Tongue (tissue), 2 donors: ENCODE measurements around the gene RPS6KB1. TPM values are rescaled to one million over a fixed set of nuclear protein-coding genes. Genes with fewer than 3 reads are reported as not detected.
A peak's percentile ranks its signal among the peaks of the same experiment; 100 is the strongest.
"Not testable (repeated sequence)": the region's sequence is repeated elsewhere in the genome, so short reads cannot be mapped to it uniquely, and the experiment has no call there.

ENCODE experiments used
- DNase-seq: peaks from one replicate; pipeline ENCODE4 v3.0.0-alpha.2; 2015
- total RNA-seq: library from RNA; depleted of rRNA; stranded (reverse); fragments of >200 nt; gene quantifications from one replicate; pipeline ENCODE4 v1.2.3, GENCODE V29; 2014

RPS6KB1 gene
- 44.7 TPM for total RNA-seq

DNA sequence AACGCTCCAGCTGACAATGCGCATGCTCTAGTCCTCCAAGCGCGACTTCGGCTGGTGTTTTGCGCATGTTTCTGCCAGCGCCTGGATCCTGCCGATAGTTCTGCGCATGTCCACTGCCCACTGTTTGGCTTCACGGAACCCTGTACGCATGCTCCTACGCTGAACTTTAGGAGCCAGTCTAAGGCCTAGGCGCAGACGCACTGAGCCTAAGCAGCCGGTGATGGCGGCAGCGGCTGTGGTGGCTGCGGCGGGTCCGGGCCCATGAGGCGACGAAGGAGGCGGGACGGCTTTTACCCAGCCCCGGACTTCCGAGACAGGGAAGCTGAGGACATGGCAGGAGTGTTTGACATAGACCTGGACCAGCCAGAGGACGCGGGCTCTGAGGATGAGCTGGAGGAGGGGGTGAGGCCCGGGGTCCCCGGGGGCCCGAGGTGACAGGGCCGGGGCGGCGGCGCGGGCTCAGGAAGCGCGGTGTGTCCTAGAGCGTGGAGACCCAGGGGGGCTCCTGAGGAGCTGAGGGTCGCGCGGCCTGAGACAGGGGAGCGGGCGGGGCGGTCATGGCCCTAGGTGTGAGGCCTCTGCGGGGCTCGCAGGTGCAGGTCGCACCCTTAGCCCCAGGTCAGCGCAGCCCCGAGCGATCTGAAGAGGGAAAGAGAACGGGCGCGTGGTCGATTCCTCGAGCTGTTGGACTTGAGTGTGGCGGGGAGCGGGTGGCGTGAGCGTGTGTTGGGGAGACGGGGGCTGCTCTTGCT, at the start of gene RPS6KB1, which contains the start of gene TUBD1:
RPS6KB1 (plus strand) TSS at position 198 of the 752 bp plus-strand sequence; CDS start at position 262, 64 bp downstream.
TUBD1 (minus strand) TSS at position 20 of the 752 bp plus-strand sequence. CDS start 1,941 bp downstream, outside the sequence.
- DNase-seq, result peak; percentile 100

DNA sequence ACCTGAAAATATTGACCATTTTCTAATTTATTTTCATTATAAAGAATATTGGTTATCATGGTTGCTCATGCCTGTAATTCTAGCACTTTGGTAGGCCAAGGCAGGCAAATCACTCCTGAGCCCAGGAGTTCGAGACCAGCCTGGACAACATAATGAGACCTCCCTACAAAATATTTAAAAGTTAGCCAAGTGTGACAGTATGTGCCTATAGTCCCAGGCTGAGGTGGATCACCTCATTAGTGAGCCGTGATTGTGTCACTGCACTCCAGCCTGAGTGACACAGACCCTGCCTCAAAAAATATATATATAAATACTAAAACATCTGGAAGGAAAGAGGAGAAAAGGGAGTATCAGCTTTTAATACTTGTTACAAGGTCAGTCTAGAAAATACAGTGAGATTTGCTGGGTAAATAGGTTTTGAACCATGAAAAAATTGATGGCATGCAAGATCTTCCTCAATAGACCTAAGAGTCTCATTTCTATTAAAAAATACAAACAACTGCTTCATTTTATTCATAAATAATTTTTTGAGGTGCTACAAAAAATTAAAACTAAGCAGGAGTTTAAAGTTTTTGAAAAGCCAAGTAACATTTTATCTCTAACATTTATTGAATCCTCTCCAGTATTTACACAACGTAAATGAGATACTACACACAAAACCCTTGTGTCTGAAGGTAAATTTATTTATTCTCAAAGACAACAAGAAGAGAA, 47.9 kb upstream of the RPS6KB1 start:
- DNase-seq, result no peak

DNA sequence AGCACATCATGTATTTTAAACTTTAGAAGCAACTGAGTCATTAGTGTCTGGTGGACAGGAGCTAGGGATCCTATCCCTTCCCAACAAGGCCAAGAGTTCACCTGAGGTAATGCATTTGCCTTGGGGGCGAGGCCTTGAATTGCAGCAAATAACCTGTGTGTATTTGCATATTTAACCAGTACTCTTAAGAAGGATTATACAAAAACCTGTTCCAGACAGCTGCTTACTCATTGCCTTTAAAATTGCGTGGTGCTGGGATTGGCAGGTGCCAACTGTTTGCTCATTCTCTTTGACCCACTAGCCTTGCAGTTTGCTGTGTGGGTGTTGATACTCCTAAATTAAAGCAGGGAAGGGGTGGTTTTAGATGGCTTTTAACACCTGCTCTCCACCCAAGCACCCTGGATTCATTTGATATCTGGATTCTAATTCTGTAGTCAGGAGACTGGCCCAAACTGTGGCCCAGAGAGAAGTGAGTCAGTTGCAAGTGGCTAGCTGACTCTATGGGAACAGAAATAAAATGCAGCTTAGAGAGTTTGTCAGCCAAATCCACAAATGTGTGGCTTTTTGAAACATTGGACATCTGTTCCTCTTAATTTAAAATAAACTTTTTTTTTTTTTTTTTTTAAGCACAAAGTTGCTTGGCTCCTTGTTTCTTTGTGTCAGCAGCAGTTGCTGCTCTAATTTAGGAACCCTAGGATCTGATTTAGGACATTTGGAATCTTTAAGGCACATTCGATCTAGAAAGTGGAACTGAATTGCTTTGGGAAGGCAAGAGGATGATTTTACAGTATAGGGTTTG, 47.1 kb upstream of the RPS6KB1 start:
- DNase-seq, result peak; percentile 78

DNA sequence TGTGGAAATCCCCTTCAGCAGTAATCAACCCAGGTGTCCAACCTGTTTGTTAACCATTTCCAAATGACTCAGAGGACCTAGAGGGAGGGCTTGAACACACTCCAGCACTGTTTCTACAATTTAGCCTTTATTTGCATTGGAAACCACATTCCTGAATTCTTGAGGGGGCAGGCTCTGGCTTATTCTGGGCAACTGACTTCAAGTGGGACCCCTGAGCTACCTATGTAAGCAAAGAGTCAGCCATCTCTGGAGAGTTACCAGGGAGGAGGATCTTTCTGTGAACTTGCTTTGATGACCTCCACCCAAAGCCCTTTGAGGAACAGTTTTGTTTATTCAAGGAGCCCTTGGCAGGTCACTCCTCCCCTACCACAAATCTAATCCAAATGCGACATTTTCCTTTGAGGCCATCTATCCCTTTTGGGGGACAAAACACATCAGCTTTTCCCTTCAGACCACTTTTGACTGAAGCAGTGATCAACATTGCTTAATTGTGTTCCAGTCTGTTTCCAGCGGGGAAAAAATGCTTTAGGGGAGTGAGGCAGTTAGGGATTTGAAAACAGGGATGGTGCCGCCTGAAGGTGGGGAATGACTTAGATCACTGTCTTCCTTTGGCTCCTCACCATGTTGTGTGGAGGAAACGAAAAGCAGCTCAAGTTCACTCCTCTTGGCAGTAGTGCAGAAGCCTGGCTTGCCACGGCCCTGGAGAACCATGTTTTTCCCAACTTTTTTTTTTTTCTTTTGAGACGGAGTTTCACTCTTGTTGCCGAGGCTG, 46.3 kb upstream of the RPS6KB1 start:
- peak; percentile 78 for DNase-seq

DNA sequence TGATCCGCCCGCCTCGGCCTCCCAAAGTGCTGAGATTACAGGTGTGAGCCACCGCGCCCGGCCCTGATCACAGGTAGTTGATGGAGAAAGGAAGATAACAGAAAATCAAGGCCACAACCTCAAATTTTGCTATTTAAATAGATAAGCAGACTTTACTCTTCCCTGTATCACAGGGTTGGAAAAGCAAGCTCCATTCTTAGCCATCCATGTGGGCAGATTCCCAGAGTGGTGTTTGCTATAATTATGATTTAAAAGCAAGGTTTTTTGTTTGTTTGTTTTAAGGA, 44.6 kb upstream of the RPS6KB1 start:
- no peak for DNase-seq

DNA sequence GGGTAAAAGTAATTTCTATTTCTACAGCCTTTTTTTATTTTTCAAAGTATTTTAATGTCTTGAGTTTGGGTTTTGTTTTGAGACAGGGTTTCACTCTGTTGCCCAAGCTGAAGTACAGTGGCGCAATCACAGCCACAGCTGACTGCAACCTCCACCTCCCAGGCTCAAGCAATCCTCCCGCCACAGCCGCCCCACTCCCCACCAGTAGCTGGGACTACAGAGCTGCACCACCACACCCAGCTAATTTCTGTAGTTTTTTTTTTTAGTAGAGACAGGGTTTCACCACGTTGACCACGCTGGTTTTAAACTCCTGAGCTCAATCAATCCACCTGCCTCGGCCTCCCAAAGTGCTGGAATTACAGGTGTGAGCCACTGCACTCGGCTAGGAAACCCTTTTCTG, 44.1 kb upstream of the RPS6KB1 start:
- DNase-seq, result no peak

DNA sequence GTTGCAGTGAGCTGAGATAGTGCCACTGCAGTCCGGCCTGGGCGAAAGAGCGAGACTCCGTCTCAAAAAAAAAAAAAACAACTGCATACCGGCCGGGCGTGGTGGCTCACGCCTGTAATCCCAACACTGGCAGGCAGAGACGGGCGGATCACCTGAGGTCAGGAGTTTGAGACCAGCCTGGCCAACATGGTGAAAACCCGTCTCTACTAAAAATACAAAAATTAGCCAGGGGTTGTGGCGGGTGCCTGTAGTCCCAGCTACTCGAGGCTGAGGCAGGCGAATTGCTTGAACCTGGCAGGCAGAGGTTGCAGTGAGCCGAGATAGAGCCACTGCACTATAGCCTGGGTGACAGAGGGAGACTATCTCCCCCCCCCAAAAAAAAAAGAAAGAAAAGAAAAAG, 42.6 kb upstream of the RPS6KB1 start:
- not testable (repeated sequence) for DNase-seq

DNA sequence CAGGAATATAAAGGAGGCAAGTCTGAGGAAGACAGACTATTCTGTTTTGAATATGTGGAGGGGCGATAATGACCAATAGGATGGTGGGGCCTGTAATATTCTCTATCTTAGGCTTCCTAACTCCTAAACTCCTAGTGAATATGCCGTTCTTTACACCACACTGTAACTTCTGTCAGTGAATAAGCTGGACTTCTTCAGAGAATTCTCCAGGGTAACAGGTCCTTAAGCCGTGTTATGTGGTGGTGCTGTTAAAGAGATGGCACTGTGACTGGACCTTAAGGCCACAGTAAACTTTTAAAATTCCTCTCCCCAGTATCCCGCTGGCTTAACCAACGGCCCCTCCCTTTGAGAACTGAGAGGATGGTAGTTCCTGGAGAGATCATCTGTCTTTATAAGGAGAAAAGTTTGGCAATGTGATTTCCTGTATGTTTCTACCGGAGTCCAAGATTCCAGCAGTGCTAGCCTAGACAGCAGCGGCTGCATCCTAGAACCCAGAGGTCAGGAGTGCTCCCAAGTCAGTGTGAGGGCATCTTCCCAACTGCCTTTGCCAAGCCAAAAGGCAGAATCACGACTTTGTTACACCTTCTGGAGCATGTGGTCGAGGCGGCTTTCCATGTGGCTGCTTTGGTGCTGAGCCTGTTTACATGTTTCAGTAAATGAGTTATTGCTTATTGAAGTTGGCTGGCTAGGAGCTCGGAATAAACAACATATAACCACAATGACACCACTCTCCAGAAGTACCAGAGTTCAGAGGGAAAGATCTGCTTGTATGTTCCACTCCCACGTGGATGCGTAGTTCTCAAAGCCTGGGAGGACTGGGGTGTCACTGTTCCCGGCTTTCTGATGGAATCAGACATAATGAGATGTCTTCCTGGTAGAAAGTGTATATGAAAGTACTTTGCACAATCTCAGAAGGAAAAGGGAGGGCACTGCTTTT, 41.2 kb upstream of the RPS6KB1 start:
- DNase-seq, result no peak

DNA sequence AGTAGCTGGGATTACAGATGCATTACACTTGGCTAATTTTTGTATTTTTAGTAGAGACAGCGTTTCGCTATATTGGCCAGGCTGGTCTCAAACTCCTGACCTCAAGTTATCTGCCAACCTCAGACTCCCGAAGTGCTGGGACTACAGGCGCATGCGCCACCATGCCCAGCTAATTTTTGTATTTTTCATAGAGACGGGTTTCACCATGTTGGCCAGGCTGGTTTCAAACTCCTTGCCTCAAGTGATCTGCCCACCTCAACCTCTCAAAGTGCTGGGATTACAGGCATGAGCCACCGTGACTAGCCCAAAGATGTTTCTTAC, 40.1 kb upstream of the RPS6KB1 start:
- not testable (repeated sequence) for DNase-seq

DNA sequence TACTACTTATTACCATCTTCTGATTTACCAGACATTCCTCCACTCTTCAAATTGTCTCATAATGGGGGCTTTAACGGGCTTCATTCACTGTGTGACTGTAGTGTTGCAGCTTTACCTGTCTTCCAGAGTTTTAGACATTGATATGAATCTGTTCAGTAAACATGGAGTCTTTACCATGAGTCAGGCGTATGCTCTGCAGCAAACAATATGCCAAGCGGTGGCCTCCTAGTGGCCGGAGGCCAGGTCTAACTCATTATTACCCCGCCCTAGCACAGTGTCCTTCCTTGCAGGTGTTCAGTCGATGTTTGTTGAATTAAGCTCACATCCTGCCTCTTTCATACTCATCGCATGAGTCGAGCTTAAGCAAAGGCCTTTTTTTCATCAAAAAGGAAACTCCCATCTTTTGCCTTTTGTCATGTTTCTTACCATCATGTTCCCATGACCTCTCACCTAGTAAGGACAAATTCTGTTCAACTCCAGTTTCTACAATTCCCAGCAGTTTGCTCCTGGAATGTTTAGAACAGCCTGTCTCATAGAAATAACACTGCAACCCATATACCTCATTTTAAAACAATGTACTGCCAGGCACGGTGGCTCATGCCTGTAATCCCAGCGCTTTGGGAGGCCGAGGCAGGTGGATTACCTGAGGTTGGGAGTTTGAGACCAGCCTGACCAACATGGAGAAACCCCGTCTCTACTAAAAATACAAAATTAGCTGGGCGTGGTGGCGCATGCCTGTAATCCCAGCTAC, 39.6 kb upstream of the RPS6KB1 start:
- peak; percentile 60 for DNase-seq

DNA sequence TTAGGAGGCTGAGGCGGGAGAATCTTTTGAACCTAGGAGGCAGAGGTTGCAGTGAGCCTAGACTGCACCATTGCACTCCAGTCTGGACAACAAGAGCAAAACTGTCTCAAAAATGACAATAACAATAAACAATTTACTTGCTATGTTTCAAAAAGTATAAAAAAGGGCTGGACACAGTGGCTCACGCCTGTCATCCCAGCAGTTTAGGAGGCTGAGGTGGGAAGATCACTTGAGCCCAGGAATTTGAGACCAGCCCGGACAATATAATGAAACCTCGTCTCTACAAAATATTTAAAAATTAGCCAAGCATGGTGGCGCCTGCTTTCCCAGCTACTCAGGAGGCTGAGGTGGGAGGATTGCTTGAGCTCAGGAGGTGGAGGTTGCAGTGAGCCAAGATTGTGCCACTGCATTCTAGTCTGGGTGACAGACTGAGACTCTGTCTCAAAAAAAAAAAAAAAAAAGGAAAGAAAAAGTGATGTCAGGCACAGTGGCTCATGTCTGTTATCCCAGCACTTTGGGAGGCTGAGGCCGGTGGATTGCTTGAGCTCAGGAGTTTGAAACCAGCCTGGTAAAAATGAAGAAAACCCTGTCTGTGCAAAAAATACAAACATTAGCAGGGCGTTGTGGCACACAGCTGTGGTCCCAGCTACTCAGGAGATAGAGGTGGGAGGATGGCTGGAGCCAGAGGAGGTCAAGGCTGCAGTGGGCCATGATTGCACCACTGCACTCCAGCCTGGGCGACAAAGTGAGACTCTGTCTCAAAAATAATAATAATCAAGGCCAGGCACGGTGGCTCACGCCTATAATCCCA, 38.8 kb upstream of the RPS6KB1 start:
- not testable (repeated sequence) for DNase-seq

DNA sequence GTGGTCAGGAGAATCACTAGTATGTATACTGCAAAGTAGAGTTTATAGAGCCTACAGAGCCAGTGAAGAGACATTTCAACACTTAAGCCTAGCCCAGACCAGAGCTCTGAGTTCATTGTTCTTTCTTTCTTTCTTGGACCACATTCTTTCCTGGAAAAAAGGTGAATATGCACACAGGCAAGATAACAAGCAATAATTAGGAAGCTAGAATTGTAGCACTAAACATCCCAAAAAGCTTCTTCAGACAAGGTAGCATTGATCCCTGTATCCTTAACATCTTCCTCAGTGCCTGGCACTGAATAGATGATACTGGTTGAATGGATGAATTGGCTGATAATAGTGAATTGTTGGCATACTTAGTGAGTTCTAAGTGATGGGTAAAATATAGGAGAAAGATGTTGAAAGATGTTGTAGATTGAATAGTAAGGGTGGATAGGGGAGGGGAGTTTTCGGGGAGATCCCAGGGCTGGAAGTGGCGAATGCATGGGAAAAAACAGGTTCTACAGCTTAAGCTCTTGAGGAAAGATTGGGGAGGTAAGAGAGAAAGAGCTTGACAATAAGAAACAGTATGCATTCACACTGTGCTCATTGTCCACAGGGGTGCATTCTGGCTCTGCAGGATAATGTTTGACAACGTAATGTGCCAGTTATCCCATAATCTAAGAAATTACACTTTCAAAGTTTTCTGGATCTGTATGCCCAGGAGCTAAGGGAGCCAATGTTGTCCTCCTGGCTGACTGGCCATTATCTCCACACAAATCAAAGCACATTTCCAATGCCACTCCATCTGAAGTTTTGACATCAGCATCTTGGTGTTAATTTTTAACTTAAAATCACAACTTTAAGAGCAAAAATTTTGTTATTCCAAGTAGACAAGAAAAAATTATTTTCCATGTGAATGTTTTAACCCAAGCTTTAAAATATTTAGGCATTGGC, 35.8 kb upstream of the RPS6KB1 start:
- DNase-seq, result no peak

DNA sequence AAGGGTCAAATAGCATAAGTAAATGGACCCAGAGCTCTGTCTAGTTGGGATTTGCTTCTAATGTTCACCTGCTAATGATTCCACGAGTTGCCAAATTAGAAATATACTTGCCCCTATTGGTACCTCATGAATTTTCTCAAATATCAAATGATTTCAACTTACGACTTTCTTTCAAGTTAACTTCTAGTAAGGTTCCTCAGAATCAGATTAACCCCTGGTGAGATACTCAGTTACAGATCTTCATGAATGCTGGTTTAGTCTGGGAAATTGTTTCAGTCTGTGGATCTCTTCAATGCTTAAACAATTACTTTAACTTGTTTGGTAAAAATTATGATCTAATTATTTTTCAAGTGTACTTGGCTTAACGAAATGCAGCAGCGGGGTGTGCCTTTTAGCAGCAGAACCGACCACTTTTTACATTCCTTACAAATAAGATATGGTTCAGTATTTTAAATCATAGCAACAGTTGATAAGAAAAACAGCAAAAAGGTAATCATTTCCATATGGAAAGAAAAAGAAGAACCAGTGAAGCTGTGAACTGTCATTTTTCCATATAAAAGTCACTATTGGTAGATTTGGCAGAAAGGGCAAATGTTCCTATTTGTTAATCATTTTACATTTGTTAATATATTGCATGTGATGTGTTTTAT, 34.6 kb upstream of the RPS6KB1 start:
- DNase-seq, result no peak

DNA sequence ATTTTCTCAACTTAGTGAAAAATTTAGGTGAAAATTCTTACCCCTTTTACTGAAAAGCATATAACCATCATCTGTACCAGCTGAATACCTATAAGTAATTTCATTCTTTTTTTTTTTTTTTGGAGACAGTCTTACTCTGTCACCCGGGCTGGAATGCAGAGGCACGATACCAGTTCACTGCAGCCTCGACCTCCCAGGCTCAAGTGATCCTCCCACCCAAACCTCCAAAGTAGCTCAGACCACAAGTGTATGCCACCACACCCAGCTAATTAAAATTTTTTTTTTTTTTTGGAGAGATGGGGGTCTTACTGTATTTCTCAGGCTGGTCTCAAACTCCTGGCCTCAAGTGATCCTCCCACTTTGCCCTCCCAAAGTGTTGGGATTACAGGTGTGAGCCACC, 34.0 kb upstream of the RPS6KB1 start:
- DNase-seq, result no peak

DNA sequence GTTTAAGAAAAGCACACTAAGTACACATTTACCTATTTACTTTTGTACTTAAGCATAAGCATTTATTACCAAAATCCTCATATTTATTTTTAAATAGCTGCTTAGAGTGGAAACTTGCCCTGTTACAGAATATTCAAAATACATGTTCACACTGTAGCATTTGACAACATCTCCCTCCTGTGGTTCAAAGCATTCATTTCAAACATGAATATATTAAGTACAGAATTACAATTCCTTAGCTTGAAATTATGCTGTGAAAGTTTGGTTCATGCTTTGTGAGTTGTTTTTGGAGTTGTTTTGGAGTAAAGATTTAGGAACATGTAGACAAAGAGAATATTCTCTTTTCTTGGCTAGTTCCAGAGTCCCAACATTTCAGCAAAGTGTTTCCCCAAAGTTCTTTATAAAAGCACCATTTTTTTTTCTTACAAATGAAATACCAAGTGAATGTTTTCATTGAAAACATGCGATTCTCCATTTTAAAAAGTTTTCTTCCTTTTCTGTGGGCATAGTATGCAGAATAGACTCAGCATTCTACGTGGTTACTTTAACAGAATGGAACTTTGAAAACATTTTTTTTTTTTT, 33.4 kb upstream of the RPS6KB1 start:
- peak; percentile 65 for DNase-seq

DNA sequence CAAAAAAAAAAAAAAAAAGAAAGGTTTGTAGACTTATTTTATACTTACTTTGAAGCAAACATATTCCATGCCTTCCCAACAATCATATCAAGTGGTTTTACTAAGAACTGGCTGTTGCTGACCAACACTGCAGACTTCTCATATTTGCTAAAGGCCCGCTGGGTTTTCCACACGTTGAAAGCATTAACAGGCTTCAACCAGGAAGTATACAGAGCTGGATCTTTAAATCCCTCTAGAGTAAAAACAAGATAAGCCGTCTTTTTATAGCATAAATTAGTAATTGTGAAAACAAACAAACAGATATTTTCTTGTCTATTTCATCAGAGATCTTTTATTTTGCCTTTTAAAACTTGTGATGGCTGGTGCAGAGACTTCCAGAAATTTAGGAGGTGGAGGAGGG, 29.3 kb upstream of the RPS6KB1 start:
- no peak for DNase-seq

DNA sequence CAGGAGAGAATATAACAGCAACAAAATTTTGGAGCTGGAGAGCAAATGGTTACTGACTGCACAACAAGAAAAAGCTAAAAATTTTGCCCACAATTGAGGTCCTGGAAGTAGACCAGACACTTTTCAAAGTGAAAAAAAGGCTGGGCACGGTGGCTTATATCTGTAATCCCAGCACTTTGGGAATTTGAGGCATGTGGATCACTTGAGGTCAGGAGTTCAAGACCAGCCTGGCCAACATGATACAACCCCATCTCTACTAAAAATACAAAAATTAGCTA, 23.0 kb upstream of the RPS6KB1 start:
- DNase-seq, result no peak

DNA sequence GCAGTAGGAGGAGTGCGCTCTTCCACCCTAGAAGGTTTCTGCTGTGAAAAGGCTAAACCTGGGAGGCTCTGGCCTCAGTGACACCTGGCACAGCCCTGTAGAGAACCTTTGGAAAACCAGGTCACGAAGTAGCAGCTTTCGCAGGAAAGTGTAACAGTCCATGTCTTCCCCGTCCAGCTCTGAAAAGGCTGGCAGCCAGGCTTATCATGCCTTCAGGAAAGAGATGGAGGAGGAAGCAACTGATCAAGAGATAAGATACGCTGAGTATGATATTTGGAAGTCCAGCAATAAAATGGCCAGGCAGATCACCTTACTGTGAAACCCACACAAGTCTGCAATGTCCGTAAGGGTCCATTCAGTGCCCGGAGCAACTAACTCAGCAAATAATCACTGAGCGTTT, 22.4 kb upstream of the RPS6KB1 start:
- no peak for DNase-seq
